Measurements from ENCODE around the gene SPN.
"Not testable (repeated sequence)": the region's sequence is repeated elsewhere in the genome, so short reads cannot be mapped to it uniquely, and the experiment has no call there.

Gene SPN

DNA sequence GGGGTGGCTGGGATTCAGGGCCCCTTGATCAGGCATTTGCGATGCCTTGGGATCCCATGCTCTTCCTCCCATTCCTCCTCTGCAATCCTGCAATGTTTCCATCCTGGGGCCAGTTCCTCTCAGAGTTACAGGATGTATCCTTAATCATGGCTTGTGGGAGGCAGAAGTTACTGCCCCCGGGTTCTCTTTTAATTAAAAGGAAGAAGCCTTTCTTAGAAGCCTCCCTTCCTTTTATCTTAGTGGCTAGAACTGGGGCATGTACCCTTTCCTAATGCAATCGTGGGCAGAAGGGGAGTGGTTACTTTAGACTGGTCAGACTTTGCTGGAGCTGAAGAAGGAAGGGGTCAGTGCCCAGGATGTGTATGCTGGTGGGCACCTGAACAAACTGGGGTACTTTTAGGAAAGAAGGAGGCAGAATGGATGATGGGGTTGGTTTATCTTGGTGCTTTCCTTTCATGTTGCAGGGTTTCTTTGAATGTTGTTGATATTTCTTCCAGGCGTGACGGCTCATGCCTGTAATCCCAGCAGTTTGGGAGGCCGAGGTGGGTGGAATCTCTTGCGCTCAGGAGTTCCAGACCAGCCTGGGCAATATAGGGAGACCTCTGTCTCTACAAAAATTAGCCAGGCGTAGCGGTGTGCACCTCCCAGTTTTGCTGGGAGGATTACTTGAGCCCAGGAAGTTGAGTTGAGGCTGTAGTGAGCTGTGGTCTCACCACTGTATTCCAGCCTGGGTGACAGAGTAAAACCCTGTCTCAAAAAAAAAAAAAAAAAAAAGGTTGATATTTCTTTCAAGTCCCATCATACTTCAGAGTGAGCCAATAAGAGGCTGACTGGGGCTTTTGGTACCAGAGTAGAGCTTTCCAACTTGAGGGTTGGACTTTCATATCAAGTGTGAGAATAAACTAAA lies 13.2 kb upstream of the SPN start:
- DNase-seq = no peak

DNA sequence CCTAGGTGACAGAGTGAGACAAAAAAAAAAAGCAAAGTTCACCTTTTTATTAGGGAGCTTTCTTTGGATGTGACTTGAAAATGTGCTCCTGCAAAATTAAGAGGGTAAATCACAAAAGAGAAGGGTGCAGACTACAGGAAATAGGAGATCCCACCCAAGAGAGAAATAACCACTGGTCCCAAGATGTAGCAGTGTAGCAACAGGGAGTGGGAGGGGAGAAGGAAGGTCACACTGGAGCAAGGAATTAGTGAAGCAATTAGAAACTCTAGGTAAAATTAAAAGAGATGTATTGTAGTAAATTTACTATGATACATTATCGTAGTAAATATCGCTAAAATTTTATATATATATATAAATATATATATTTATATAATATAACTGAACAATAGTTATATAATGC lies 12.3 kb upstream of the SPN start:
- DNase-seq = no peak

DNA sequence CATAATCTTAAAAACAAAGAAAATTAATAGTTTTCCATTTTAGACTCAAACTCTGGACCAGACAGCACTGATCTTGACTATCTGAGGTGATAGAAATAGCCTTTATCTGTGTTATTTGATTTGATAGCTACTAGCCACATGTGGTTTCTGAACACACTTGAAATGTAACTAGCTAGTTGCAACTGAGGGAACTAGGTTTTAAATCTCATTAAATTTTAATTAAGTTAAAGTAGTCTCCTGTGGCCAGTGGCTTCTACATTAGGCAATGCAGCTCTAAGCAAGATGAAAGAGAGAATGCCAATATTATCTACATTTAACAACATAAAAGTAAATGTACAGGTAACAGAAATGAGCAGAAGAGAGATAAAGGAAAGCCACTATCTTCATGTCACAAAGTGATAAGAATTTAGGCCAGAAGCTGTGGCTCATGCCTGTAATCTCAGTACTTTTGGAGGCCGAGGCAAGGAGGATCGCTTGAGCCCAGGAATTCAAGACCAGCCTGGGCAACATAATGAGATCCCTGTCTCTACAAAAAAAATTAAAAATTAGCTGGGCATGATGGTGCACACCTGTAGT lies 11.2 kb upstream of the SPN start:
- no peak for DNase-seq

DNA sequence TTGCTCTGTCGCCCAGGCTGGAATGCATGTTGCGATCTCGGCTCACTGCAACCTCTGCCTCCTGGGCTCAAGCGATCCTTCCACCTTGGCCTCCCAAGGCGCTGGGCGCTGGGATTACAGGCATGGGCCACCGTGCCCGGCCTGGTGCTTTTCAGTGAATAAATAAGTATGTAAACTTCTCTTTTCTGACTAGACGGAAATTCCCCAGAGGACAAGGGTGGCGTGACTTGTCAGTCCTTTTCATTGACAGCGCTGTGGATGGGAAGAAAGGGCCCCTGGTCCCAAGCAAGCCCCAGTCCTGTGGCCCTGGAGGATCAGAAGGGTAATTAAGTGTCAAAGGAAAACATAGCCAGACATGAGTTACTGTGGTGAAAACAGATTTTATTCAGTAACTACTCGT lies 9.6 kb upstream of the SPN start:
- no peak for DNase-seq

DNA sequence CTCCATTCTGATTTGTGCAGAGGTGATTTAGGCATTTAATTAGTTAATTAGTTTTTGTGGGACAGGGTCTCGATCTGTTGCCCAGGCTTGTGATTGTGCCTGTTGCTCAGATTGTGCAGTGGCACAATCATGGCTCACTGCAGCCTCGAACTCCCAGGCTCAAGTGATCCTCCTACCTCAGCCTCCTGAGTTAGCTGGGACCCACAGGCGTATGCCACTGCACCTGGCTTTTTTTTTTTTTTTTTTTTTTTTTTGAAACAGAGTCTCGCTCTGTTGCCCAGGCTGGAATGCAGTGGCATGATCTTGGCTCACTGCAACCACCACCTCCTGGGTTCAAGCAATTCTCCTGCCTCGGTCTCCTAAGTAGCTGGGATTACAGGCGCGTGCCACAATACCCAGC lies 9.2 kb upstream of the SPN start:
- DNase-seq = not testable (repeated sequence)

DNA sequence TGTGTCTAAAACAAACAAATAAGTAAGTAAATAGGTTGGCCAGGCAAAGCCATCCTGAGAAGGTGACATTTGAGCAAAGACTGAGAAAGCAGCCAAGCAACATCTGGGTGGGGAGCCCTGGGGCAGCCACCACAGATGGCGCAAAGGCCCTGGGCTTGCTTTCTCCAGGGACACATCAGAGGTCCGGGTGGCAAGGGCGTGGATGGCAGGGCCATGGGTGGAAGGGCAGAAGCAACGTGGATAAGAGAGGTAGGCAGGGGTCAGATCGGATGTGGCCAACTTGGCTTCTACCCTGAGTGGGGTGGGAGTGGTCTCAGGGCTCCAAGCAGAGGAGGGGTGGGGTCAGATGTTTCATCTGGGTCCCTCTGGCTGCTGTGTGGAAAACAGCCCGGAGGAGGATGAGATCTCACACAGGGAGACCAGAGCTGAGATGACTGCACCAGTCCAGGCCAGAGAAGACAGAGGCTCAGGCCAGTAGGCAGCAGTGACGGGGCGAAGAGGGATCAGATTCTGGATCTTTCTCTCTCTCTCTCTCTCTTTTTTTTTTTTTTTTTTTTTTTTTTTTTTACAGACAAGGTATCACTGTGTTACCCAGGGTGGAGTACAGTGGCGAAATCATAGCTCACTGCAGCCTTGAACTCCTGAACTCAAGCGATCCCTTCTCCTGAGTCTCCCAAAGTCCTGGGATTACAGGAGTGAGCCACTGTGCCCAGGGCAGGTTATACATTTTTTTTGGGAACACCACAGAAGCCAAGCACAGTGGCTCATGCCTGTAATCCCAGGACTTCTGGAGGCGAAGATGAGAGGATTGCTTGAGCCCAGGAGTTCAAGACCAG lies 6.1 kb upstream of the SPN start:
- no peak for DNase-seq

DNA sequence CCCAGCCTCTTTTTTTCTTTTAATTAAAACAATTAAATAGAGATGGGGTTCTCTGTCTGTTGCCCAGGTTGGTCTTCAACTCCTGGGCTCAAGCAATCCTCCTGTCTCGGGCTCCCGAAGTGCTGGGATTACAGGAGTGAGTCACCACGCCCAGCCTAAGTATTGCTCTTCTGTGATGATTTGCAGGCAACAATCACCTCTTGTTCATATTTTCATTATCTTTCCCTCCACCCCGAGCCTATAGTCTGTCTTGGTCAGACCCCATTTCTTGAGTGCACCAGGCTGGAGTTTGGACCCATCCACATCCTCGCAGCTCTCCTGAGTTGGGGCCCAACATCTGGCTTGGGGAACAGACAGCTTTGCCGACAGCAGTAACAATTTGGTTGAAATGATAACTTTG lies 4.3 kb upstream of the SPN start:
- no peak for DNase-seq

DNA sequence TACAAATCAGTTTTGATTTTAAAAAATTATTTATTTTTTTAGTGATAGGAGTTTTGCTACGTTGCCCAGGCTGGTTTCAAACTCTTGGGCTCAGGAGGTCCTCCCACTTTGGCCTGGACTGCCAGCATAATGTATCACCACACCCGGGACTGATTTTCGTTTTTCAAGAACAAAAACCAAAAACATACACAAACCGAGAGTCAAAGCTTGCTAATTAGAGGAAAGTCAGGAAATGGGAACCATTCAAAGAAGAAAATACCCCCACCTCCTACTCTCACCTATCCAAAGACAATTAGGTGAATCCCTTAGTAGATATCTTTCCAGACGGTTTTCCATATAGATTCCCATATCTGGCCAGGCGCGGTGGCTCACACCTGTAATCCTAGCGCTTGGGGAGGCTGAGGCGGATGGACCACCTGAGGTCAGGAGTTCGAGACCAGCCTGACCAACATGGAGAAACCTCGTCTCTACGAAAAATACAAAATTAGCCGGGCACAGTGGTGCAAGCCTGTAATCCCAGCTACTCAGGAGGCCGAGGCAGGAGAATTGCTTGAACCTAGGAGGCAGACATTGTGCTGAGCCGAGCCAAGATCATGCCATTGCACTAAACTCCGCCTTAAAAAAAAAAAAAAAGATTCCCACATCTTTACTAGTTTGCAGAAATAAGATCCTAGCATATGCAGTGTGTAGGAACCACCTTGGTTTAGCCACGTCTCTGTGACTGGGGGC lies 883 bp upstream of the SPN start:
- DNase-seq = no peak

DNA sequence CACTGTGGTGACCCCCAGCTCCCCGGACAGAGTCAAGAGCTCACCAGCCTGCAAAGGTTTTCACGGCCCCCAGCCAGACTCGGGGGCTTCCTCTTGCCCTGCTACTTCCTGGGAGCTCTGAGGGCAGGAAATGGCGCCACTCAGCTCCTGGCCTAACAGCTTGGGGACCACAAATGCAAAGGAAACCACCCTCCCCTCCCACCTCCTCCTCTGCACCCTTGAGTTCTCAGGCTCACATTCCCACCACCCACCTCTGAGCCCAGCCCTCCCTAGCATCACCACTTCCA lies 375 bp upstream of the SPN start:
- no peak for DNase-seq

DNA sequence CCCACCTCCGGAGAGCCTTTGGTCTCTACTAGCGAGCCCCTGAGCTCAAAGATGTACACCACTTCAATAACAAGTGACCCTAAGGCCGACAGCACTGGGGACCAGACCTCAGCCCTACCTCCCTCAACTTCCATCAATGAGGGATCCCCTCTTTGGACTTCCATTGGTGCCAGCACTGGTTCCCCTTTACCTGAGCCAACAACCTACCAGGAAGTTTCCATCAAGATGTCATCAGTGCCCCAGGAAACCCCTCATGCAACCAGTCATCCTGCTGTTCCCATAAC lies 702 bp downstream of the SPN start:
- DNase-seq = no peak

DNA sequence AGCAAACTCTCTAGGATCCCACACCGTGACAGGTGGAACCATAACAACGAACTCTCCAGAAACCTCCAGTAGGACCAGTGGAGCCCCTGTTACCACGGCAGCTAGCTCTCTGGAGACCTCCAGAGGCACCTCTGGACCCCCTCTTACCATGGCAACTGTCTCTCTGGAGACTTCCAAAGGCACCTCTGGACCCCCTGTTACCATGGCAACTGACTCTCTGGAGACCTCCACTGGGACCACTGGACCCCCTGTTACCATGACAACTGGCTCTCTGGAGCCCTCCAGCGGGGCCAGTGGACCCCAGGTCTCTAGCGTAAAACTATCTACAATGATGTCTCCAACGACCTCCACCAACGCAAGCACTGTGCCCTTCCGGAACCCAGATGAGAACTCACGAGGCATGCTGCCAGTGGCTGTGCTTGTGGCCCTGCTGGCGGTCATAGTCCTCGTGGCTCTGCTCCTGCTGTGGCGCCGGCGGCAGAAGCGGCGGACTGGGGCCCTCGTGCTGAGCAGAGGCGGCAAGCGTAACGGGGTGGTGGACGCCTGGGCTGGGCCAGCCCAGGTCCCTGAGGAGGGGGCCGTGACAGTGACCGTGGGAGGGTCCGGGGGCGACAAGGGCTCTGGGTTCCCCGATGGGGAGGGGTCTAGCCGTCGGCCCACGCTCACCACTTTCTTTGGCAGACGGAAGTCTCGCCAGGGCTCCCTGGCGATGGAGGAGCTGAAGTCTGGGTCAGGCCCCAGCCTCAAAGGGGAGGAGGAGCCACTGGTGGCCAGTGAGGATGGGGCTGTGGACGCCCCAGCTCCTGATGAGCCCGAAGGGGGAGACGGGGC lies 1.3 kb downstream of the SPN start:
- DNase-seq = no peak

DNA sequence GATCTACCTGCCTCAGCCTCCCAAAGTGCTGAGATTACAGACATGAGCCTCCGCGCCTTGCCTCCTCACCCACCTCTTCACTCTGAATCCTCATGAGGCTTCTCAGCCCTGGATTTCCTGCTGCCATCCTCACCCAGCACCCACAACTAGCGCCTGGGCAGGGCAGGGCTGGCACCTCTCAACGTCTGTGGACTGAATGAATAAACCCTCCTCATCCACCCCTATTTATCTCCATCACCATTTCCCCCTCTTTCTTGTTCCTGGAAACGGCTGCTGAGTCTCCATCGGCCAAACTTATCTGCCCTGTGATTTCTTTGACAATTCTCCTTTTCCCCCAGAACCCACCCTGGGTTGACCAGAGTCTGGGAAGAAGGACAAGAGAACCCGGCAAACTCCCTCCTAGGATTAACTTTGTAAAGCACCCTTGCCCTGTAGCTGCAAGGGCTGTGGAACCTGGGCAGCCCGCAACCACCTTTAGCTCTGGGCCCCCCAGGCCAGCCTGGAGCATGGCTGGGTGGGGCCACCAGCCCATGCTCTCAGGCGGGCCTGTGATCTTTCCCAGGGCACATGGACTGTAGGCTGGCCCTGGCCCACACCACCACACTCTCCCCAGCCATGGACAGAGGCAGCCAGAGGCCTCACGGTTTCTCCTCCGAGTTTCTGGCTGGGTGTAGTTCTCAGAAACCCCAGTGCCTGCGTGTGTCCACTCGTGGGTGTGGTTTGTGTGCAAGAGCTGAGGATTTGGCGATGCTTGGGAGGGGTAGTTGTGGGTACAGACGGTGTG lies 2.4 kb downstream of the SPN start:
- DNase-seq = no peak

DNA sequence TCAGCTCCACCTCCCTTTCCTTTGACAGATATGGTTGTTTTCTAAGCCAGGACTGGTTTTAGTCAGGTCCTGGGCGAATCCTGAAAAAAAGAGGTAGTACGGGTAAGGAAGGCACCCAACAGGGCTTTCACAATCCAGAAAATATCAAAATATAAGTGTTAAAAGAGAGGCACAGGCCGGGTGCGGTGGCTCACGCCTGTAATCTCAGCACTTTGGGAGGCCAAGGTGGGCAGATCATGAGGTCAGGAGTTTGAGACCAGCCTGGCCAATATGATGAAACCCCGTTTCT lies 4.2 kb downstream of the SPN start:
- DNase-seq = not testable (repeated sequence)

DNA sequence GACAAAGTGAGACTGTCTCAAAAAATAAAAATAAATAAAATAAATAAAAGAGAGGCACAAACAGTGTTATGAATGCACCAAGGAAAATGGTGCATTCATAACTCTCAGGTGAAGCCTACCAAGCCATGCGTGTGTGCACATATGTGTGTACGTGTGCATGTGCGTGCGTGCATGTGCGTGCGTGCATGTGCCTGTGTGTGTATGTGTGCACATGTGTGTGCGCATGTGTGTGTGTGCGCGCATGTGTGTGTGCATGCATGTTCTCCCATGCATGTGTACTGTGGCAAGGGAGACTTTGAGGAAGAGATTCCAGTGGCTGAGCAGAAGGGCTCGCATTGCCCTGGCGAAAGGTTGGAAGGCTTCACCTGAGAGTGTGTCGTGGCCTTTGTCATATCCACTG lies 4.7 kb downstream of the SPN start:
- DNase-seq = no peak

DNA sequence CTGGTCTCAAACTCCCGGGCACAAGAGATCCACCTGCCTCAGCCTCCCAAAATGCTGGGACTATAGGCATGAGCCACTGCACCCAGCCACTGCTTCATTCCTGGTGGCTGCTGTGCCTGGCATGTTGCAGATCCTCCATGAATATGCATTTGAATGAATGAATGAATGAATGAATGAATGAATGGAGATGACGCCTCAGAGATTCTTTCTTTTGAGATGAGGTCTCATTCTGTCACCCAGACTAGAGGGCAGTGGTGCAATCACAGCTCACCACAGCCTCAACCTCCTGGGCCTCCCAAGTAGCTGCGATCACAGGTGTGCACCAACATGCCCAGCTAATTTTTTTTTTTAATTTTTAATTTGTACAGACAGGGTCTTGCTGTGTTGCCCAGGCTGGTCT lies 5.2 kb downstream of the SPN start:
- DNase-seq = no peak

DNA sequence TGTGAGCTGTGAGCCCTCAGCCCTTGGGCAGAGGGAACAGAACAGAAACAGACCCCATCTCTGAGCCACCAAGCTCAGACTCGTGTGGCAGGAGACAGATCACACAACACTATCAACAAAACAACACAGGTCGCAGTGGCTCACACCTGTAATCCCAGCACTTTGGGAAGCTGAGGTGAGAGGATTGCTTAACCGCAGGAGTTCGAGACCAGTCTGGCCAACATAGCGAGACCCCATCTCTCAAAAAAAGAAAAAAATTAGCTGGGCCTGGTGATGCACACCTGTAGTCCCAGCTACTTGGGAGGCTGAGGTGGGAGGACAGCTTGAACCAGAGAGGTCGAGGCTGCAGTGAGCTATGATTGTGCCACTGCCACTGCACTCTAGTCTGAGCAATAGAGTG lies 10.5 kb downstream of the SPN start:
- DNase-seq = no peak

DNA sequence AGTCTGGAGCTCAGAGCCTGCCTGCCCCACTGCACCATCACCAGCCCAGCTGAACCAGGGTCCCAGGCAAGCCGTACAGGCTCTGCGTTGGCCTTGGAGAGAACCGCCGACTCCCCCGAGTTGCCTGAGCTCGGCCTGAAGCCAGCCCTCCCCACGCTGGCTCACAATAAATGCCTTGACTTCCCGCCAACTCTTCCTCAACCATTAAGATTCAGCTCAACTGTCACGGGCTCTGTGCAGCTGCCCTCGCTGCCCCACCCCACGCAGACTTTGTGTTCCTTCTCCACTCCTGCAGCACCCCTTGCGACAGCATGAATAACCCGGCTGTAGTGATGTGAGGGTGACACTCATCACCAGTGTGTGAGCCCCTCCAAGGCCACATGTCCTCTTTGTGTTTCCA lies 11.1 kb downstream of the SPN start:
- DNase-seq = no peak

DNA sequence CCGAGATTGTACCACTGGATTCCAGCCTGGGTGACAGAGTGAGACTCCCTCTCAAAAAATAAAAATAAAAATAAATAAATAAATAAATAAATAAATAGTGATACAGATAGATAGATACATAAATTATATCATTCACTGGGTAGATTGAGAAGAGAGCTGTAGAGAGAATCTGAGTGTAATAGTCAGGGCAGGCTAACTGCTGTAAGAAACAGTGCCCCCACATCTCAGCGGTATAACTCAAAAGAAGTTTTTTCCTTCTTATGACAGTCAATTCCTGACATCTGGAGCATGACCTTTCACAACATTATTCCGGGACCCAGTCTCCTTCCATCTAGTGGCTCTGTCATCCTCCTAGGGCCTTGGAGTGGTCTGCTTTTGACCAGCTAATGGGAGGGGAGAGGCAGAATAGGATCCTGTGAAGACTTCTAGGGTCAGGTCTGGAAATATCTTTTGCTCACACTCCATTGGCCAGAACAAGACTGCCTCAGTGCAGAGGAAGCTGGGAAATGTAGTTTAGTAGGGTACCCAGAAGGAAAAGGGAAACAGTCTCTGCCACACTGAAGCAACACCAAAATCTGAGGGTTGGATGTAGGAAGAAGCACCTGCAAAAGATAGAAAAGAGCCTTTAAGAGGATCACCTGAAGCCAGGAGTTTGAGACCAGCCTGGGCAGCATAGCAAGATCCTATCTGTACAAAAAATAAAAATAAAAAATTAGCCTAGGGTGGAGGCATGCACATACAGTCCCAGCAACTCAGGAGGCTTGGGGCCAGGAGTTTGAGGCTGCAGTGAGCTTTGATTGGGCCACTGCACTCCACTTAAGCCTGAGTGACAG lies 13.0 kb downstream of the SPN start:
- no peak for DNase-seq

DNA sequence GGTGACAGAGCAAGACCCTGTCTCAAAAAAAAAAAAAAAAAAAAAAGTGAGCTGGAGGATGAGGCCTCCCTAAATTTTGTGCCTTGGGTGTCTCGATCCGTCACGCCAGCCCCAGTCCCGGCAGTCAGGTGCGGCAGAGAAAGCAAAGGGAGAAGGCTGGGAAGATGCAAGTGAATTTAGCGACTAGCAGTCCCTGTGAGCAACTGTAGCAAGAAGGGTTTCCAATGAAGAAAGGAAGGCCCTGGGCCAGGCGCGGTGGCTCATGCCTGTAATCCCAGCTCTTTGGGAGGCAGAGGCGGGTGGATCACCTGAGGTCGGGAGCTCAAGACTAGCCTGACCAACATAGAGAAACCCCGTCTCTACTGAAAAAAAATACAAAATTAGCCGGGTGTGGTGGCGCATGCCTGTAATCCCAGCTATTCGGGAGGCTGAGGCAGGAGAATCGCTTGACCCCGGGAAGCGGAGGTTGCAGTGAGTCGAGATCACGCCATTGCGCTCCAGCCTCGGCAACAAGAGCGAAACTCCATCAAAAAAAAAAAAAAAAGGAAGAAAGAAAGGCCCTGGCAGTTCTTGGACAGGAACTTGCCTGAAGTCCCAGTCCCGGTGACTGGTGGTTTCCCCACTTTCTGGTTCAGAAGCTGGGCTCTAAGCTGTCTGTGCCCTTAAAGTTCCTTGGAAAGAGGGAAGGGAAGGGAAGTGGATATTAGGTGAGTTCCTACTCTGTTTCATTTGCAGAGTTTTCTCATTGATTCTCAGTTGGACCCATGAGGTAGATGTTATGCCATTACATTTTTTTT lies 14.1 kb downstream of the SPN start:
- DNase-seq = no peak

DNA sequence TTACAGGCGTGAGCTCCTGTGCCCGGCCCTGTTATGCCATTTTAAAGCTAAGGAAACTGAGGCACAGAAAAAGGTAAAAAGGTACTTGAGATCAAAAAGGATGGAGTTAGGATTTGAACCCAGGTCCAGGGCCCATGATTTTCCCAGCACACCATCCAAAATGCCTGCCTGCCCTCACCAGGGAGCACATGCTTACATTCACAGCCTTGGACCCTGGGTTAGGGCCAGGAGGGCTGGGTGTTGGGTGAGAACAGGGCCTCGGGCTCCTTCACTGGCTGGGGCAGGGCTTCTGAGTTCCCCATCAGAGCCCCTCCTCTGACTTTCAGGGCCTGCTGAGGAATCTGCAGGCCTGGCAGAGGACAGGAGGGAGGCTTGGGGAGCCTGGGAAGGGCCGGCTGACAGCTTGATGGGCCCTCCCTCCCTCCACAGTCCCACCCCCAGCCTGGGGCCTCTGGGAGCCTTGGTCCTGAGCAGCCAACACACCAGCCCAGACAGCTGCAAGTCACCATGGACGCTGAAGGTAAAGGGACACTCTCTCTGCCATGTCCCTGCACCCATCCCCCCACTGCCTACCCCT lies 15.7 kb downstream of the SPN start, which contains the start of gene QPRT:
Gene QPRT, plus strand, starts transcription at position 490 of the 577 bp plus-strand sequence. Its CDS starts 18 bp downstream, at position 508.
- no peak for DNase-seq
